WTC11 (cell line): ENCODE results near the gene MOB4. TPM values are rescaled to one million over a fixed set of nuclear protein-coding genes. Genes with fewer than 3 reads are reported as not detected.

Source experiments
- ATAC-seq: fragments of 200-7000 bp; cut with Tn5 transposase; 2 replicates; pipeline ENCODE4 v1.10.0; 2021; ENCODE audit warnings: mild to moderate bottlenecking, moderate library complexity
- CTCF ChIA-PET: fragments of 300-600 bp; sonication (Branson Sonifier 250); formaldehyde crosslinking; loops from one replicate; lab custom pipeline; 2021; ENCODE audit warnings: antibody characterized with exemption; lab: Charles Lee
- POLR2A ChIA-PET: fragments of 350-600 bp; sonication (Branson Sonifier 250); formaldehyde crosslinking; loops from one replicate; lab custom pipeline; 2021; ENCODE audit warnings: antibody characterized with exemption; lab: Charles Lee
- DNase-seq: peaks from one replicate; pipeline ENCODE4 v3.0.0; 2021; ENCODE audit warnings: low spot score
- H3K27ac Mint-ChIP-seq: 2 replicates; pipeline ENCODE4 v1.8.0; 2021; ENCODE audit warnings: mixed read lengths
- H3K27me3 Mint-ChIP-seq: 2 replicates; pipeline ENCODE4 v1.8.0; 2021; ENCODE audit warnings: low read depth, mild to moderate bottlenecking, moderate library complexity, mixed read lengths
- H3K36me3 Mint-ChIP-seq: 2 replicates; pipeline ENCODE4 v1.8.0; 2021; ENCODE audit warnings: mixed read lengths
- H3K4me1 Mint-ChIP-seq: 2 replicates; pipeline ENCODE4 v1.8.0; 2022; ENCODE audit warnings: mixed read lengths
- H3K4me3 Mint-ChIP-seq: 2 replicates; pipeline ENCODE4 v1.8.0; 2021; ENCODE audit warnings: mild to moderate bottlenecking, moderate library complexity, mixed read lengths
- H3K9me3 Mint-ChIP-seq: 2 replicates; pipeline ENCODE4 v1.8.0; 2021; ENCODE audit warnings: mixed read lengths
- E2F4 ChIP-seq: sonication (generic); formaldehyde crosslinking; IDR thresholded peaks from 2 replicates; pipeline ENCODE4 v1.8.1; 2022; ENCODE audit warnings: low read depth, mild to moderate bottlenecking, moderate library complexity, missing genetic modification reagents, borderline replicate concordance
- E2F5 ChIP-seq: sonication (generic); formaldehyde crosslinking; IDR thresholded peaks from 2 replicates; pipeline ENCODE4 v1.8.1; 2022; ENCODE audit warnings: mild to moderate bottlenecking, moderate library complexity, missing genetic modification reagents
- EMX1 ChIP-seq: fragments of 250-450 bp; sonication (Bioruptor Pico); IDR thresholded peaks from 2 replicates; pipeline ENCODE4 v1.8.0; 2021; ENCODE audit warnings: mild to moderate bottlenecking
- ESRRA ChIP-seq: sonication (generic); formaldehyde crosslinking; IDR thresholded peaks from 2 replicates; pipeline ENCODE4 v1.8.1; 2022; ENCODE audit warnings: mild to moderate bottlenecking, missing genetic modification reagents, borderline replicate concordance
- ETV6 ChIP-seq: sonication (generic); formaldehyde crosslinking; IDR thresholded peaks from 2 replicates; pipeline ENCODE4 v1.8.1; 2022; ENCODE audit warnings: mild to moderate bottlenecking, missing genetic modification reagents
- FOXP4 ChIP-seq: sonication (generic); formaldehyde crosslinking; IDR thresholded peaks from 2 replicates; pipeline ENCODE4 v1.8.0; 2022; ENCODE audit warnings: mild to moderate bottlenecking, missing genetic modification reagents
- GABPB1 ChIP-seq: sonication (generic); formaldehyde crosslinking; IDR thresholded peaks from 2 replicates; pipeline ENCODE4 v1.8.1; 2023; ENCODE audit warnings: mild to moderate bottlenecking, missing genetic modification reagents
- KAT7 ChIP-seq: sonication (generic); formaldehyde crosslinking; IDR thresholded peaks from 2 replicates; pipeline ENCODE4 v1.8.1; 2023; ENCODE audit warnings: missing genetic modification reagents, mild to moderate bottlenecking, borderline replicate concordance
- MLX ChIP-seq: sonication (generic); formaldehyde crosslinking; IDR thresholded peaks from 2 replicates; pipeline ENCODE4 v1.8.1; 2023; ENCODE audit warnings: mild to moderate bottlenecking, missing genetic modification reagents, moderate library complexity
- NFE2L1 ChIP-seq: sonication (generic); formaldehyde crosslinking; IDR thresholded peaks from 2 replicates; pipeline ENCODE4 v1.8.1; 2023; ENCODE audit warnings: missing genetic modification reagents
- SP1 ChIP-seq: sonication (generic); formaldehyde crosslinking; conservative IDR thresholded peaks from 2 replicates; pipeline ENCODE4 v1.8.1; 2022; ENCODE audit warnings: missing genetic modification reagents
- TP53 ChIP-seq: sonication (generic); formaldehyde crosslinking; IDR thresholded peaks from 2 replicates; pipeline ENCODE4 v1.8.1; 2023; ENCODE audit warnings: mild to moderate bottlenecking, missing genetic modification reagents
- ZBTB43 ChIP-seq: sonication (generic); formaldehyde crosslinking; IDR thresholded peaks from 2 replicates; pipeline ENCODE4 v1.8.1; 2023; ENCODE audit warnings: mild to moderate bottlenecking, missing genetic modification reagents
- ZNF138 ChIP-seq: sonication (generic); formaldehyde crosslinking; conservative IDR thresholded peaks from 2 replicates; pipeline ENCODE4 v1.8.1; 2022; ENCODE audit warnings: mild to moderate bottlenecking, moderate library complexity, missing genetic modification reagents
- ZNF232 ChIP-seq: sonication (generic); formaldehyde crosslinking; IDR thresholded peaks from 2 replicates; pipeline ENCODE4 v1.8.0; 2022; ENCODE audit warnings: mild to moderate bottlenecking, missing genetic modification reagents
- ZNF317 ChIP-seq: sonication (generic); formaldehyde crosslinking; IDR thresholded peaks from 2 replicates; pipeline ENCODE4 v1.8.1; 2023; ENCODE audit warnings: low read depth, mild to moderate bottlenecking, moderate library complexity, missing genetic modification reagents, borderline replicate concordance
- ZNF396 ChIP-seq: fragments of 250-450 bp; sonication (Bioruptor Pico); IDR thresholded peaks from 2 replicates; pipeline ENCODE4 v1.8.0; 2021; ENCODE audit warnings: mild to moderate bottlenecking, moderate library complexity, borderline replicate concordance
- ZSCAN18 ChIP-seq: fragments of 250-450 bp; sonication (Bioruptor Pico); IDR thresholded peaks from 2 replicates; pipeline ENCODE4 v2.1.2; 2022; ENCODE audit warnings: mild to moderate bottlenecking, moderate library complexity
- total RNA-seq: library from RNA; stranded (reverse); gene quantifications from 3 replicates; pipeline ENCODE4 v1.2.3, GENCODE V29; 2021
- TF ChIP-seq, protein P1 (sequence below): fragments of 250-450 bp; sonication (Bioruptor Pico); IDR thresholded peaks from 2 replicates; pipeline ENCODE4 v1.9.0; 2021; ENCODE audit warnings: mild to moderate bottlenecking
- TF ChIP-seq, protein P2 (sequence below): sonication (generic); formaldehyde crosslinking; IDR thresholded peaks from 2 replicates; pipeline ENCODE4 v1.8.0; 2023; ENCODE audit warnings: missing genetic modification reagents

MOB4 gene
- total RNA-seq, 1 experiment from 2014 or later = 47.8 TPM

DNA sequence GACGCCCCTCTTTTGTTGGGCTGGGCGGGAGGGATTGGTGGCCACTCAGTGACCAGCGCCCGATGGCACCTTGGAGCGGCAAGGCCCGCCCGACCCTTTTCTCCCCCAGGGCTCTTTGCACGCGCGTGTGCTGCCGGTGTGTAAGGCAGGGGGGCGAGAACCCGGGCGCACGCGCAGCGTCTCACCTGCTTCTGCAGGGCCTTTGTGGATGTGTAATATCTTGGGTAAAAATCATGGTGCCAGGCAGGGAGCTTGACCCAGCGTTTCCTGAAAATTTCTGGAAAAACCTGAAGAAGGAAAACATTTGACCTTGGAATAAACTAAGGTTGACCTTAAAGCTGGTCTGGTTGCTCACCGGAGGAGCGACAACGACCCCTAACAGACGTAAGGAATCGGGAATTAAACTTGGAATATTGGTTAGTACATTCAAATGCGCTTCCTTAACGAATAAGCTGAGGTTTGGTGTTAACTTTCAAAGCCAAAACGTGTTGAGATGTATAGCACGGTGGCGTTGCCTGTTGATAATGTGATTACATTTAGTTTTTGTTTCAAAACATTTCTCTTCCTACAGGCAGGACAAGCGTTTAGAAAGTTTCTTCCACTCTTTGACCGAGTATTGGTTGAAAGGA, 15.2 kb upstream of the MOB4 start (continued):
- TF ChIP-seq ZBTB43 (CRISPR knock-in tag) = peak; percentile 96; the same call in 1 of the 2 replicates
- TF ChIP-seq KAT7 = no peak
- no peak for TF ChIP-seq GABPB1 (CRISPR knock-in tag)

- CTCF ChIA-PET = interaction anchor here (0.6 to 1.2 kb wide), 2 partner anchors 19 to 97 kb away, joined by 3 to 4 read pairs; no protein-coding TSS in a partner anchor
- DNase-seq = no peak
- Mint-ChIP-seq H3K9me3 (no peaks in the 10 kb centered on the region), H3K27me3 (no peaks in the 10 kb centered on the region; the same call in 1 of the 2 replicates), H3K4me1 (peaks cover 31% of the 10 kb centered on the region), H3K4me3 (peak overlapping the region; percentile 91), H3K27ac (peak overlapping the region; percentile 76), H3K36me3 (peaks cover 67% of the 10 kb centered on the region)
- TF ChIP-seq, protein P1, sequence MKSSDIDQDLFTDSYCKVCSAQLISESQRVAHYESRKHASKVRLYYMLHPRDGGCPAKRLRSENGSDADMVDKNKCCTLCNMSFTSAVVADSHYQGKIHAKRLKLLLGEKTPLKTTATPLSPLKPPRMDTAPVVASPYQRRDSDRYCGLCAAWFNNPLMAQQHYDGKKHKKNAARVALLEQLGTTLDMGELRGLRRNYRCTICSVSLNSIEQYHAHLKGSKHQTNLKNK (CRISPR knock-in tag) = 0 out of 2 replicates have a peak, but pooled peaks have one; percentile 12
- TF ChIP-seq ETV6 (no peak), ZNF317 (CRISPR knock-in tag) (no peak), E2F4 (CRISPR knock-in tag) (no peak), NFE2L1 (CRISPR knock-in tag) (no peak), ZNF396 (CRISPR knock-in tag) (no peak)
- ATAC-seq = no peak
- POLR2A ChIA-PET = interaction anchor here (5.0 kb wide), 1 partner anchor 14 kb away, joined by 64 read pairs; the partner anchor contains the start of gene MOB4
Measured at GRCh38 chr2:197502201-197502600, 13.7 kb upstream of the MOB4 start.

DNA sequence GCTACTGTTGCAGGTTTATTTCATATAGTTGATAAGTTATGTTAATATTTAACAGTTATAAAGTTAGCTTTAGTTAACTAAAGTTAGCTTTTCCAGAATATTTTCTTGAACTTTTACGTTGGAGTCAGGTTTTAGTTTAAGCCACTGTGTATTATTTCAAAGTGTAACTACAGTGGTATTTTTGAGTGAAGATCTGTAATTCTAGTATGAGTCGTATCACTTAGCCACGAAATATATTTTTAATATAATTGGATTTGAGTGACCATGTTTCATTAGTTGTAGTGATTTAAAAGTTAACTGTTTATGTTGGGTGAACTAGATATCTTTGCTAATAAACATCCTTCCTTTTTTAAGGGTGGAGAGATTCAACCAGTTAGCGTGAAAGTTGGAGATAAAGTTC, 13.2 kb upstream of the MOB4 start:
- ChIA-PET POLR2A (interaction anchor here (5.0 kb wide), 1 partner anchor 13 kb away, joined by 64 read pairs; the partner anchor contains the start of gene MOB4), CTCF (interaction anchor here (0.6 to 1.2 kb wide), 2 partner anchors 18 to 97 kb away, joined by 3 to 4 read pairs; no protein-coding TSS in a partner anchor)
- H3K27ac Mint-ChIP-seq = peak overlapping the region; percentile 41; the same call in 1 of the 2 replicates
- H3K27me3 Mint-ChIP-seq = no peaks in the 10 kb centered on the region; the same call in 1 of the 2 replicates
- H3K9me3 Mint-ChIP-seq = no peaks in the 10 kb centered on the region
- H3K4me1 Mint-ChIP-seq = peaks cover 27% of the 10 kb centered on the region
- peak overlapping the region; percentile 91 for H3K4me3 Mint-ChIP-seq
- ATAC-seq = no peak
- no peak for DNase-seq
- peaks cover 62% of the 10 kb centered on the region for H3K36me3 Mint-ChIP-seq
- TF ChIP-seq ZBTB43 (CRISPR knock-in tag) = no peak
- TF ChIP-seq ESRRA = no peak
- no peak for TF ChIP-seq TP53 (CRISPR knock-in tag)
- TF ChIP-seq ZNF232 = no peak
- no peak for TF ChIP-seq MLX
- no peak for TF ChIP-seq E2F5 (CRISPR knock-in tag)
- no peak for TF ChIP-seq FOXP4 (CRISPR knock-in tag)
- TF ChIP-seq, protein P1 (CRISPR knock-in tag) = no peak
- TF ChIP-seq EMX1 = no peak
- TF ChIP-seq GABPB1 (CRISPR knock-in tag) = no peak
- no peak for TF ChIP-seq ZNF138 (CRISPR knock-in tag)
- no peak for TF ChIP-seq SP1 (CRISPR knock-in tag)
- TF ChIP-seq, protein P2, sequence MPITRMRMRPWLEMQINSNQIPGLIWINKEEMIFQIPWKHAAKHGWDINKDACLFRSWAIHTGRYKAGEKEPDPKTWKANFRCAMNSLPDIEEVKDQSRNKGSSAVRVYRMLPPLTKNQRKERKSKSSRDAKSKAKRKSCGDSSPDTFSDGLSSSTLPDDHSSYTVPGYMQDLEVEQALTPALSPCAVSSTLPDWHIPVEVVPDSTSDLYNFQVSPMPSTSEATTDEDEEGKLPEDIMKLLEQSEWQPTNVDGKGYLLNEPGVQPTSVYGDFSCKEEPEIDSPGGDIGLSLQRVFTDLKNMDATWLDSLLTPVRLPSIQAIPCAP (CRISPR knock-in tag) = no peak
- TF ChIP-seq ZSCAN18 (CRISPR knock-in tag) = no peak
- no peak for TF ChIP-seq ETV6
